Mammary epithelial cell (primary cell): ENCODE data around the gene ATAD1.

Experiments used
- EZH2 ChIP-seq: IDR thresholded peaks from 2 replicates; pipeline ENCODE4 v1.6.1; 2012; ENCODE audit warnings: low read length, inconsistent platforms, borderline replicate concordance
- TF ChIP-seq, protein P1 (sequence below), 2 donors: IDR thresholded peaks in 1 of 2; conservative IDR thresholded peaks in 1 of 2; 2 replicates each; pipeline ENCODE4 v1.5.1; 2011 to 2012; ENCODE audit warnings: inconsistent platforms in 2 of 2, low read length in 2 of 2, mild to moderate bottlenecking in 2 of 2, control low read depth in 1 of 2, low read depth in 1 of 2; ENCODE audit not compliant: insufficient read depth in 1 of 2; ENCODE audit errors: extremely low read depth in 1 of 2

DNA sequence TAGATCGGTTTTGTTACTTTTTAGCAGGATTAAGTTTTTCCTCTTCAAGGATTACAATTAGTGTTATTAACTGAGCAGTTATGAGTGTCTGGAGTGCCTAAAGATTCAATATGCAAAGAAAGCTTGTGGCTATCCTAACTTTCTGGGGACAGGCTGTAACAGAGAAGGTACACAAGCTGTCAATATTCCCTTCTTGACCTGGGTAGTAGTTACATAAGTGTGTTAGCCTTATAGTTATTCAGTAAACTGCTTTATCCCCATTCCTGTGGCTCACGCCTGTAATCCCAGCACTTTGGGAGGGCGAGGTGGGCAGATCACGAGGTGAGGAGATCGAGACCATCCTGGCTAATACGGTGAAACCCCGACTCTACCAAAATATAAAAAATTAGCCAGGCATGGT, 31.6 kb downstream of the ATAD1 start:
- TF ChIP-seq, protein P1, sequence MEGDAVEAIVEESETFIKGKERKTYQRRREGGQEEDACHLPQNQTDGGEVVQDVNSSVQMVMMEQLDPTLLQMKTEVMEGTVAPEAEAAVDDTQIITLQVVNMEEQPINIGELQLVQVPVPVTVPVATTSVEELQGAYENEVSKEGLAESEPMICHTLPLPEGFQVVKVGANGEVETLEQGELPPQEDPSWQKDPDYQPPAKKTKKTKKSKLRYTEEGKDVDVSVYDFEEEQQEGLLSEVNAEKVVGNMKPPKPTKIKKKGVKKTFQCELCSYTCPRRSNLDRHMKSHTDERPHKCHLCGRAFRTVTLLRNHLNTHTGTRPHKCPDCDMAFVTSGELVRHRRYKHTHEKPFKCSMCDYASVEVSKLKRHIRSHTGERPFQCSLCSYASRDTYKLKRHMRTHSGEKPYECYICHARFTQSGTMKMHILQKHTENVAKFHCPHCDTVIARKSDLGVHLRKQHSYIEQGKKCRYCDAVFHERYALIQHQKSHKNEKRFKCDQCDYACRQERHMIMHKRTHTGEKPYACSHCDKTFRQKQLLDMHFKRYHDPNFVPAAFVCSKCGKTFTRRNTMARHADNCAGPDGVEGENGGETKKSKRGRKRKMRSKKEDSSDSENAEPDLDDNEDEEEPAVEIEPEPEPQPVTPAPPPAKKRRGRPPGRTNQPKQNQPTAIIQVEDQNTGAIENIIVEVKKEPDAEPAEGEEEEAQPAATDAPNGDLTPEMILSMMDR (conservative IDR thresholded peaks at IDR 0.05 in 1 of 2, IDR thresholded peaks at IDR 0.05 in 1 of 2; ENCODE audit: extremely low read depth in 1 of 2, insufficient read depth in 1 of 2, low read depth in 1 of 2, low read length in 2 of 2): no peak
- TF ChIP-seq EZH2: no peak
